Memory B cell (primary cell): ENCODE results near the gene LMAN2L.
A peak's percentile ranks its signal among the peaks of the same experiment; 100 is the strongest.

Source experiments
- ATAC-seq: fragments of 150-1000 bp; cut with Tn5 transposase; 2 replicates; pipeline ENCODE4 v1.10.0; 2021; ENCODE audit warnings: low read depth, mild to moderate bottlenecking, moderate library complexity
- DNase-seq, 2 donors: peaks; one replicate each; pipeline ENCODE4 v3.0.0; 2022; ENCODE audit warnings: low spot score in 2 of 2
- H3K27ac Mint-ChIP-seq: one replicate; pipeline ENCODE4 v1.8.0; 2022; ENCODE audit warnings: mild to moderate bottlenecking, moderate library complexity, mixed read lengths
- H3K27me3 Mint-ChIP-seq: one replicate; pipeline ENCODE4 v1.8.0; 2022; ENCODE audit warnings: mixed read lengths
- H3K36me3 Mint-ChIP-seq: one replicate; pipeline ENCODE4 v1.8.0; 2022; ENCODE audit warnings: mild to moderate bottlenecking, mixed read lengths
- H3K4me1 Mint-ChIP-seq: one replicate; pipeline ENCODE4 v1.8.0; 2022; ENCODE audit warnings: mixed read lengths
- H3K4me3 Mint-ChIP-seq: one replicate; pipeline ENCODE4 v1.8.0; 2022; ENCODE audit warnings: mild to moderate bottlenecking, moderate library complexity, mixed read lengths
- H3K9me3 Mint-ChIP-seq: one replicate; pipeline ENCODE4 v1.8.0; 2022; ENCODE audit warnings: mixed read lengths

The LMAN2L gene

GRCh38 chr2:96739633-96740428 lies at the start of gene LMAN2L:
LMAN2L (minus strand) TSS chr2:96740064; CDS start chr2:96740040, 24 bp downstream.
- peaks cover 21% of the 10 kb centered on the region for H3K4me1 Mint-ChIP-seq
- H3K27ac Mint-ChIP-seq: peak within 1 kb of the TSS; percentile 92
- H3K36me3 Mint-ChIP-seq: peaks cover 3% of the 10 kb centered on the region
- no peaks in the 10 kb centered on the region for H3K27me3 Mint-ChIP-seq
- no peaks in the 10 kb centered on the region for H3K9me3 Mint-ChIP-seq
- ATAC-seq (peak; percentile 94), DNase-seq (peak; percentile 84 to 91)
- H3K4me3 Mint-ChIP-seq: peak within 1 kb of the TSS; percentile 95

- Mint-ChIP-seq H3K9me3 (no peaks in the 10 kb centered on the region), H3K27me3 (no peaks in the 10 kb centered on the region), H3K4me1 (peaks cover 12% of the 10 kb centered on the region), H3K4me3 (no peak overlapping the region), H3K36me3 (no peaks in the 10 kb centered on the region), H3K27ac (peak overlapping the region; percentile 56)
- ATAC-seq: no peak
- DNase-seq: no peak
Measured at GRCh38 chr2:96789245-96789617, 49.4 kb upstream of the LMAN2L start.

- no peak for ATAC-seq
- Mint-ChIP-seq H3K27ac (peak overlapping the region; percentile 56), H3K4me3 (no peak overlapping the region), H3K4me1 (peaks cover 12% of the 10 kb centered on the region), H3K27me3 (no peaks in the 10 kb centered on the region), H3K36me3 (no peaks in the 10 kb centered on the region), H3K9me3 (no peaks in the 10 kb centered on the region)
- no peak for DNase-seq
Measured at GRCh38 chr2:96788442-96789244, 48.8 kb upstream of the LMAN2L start.

- DNase-seq (no peak), ATAC-seq (no peak)
- no peak overlapping the region for H3K27ac Mint-ChIP-seq
- H3K4me3 Mint-ChIP-seq: no peak overlapping the region
- no peaks in the 10 kb centered on the region for H3K27me3 Mint-ChIP-seq
- H3K9me3 Mint-ChIP-seq: no peaks in the 10 kb centered on the region
- peaks cover 4% of the 10 kb centered on the region for H3K36me3 Mint-ChIP-seq
- H3K4me1 Mint-ChIP-seq: peaks cover 6% of the 10 kb centered on the region
Measured at GRCh38 chr2:96787411-96787810, 47.5 kb upstream of the LMAN2L start.

- no peak for DNase-seq
- H3K27ac Mint-ChIP-seq: no peak overlapping the region
Measured at GRCh38 chr2:96783388-96783787, 43.5 kb upstream of the LMAN2L start.

GRCh38 chr2:96775160-96775559 lies 35.3 kb upstream of the LMAN2L start:
- peaks cover 3% of the 10 kb centered on the region for H3K9me3 Mint-ChIP-seq
- H3K4me3 Mint-ChIP-seq: peak overlapping the region; percentile 3
- no peaks in the 10 kb centered on the region for H3K27me3 Mint-ChIP-seq
- H3K36me3 Mint-ChIP-seq: peaks cover 4% of the 10 kb centered on the region
- no peak for DNase-seq
- peaks cover 29% of the 10 kb centered on the region for H3K4me1 Mint-ChIP-seq
- ATAC-seq: no peak
- H3K27ac Mint-ChIP-seq: no peak overlapping the region

More at GRCh38 chr2:96783388-96783787, 43.5 kb upstream of the LMAN2L start:
- H3K27me3 Mint-ChIP-seq: no peaks in the 10 kb centered on the region
- H3K36me3 Mint-ChIP-seq: peaks cover 9% of the 10 kb centered on the region
- H3K4me1 Mint-ChIP-seq: peaks cover 2% of the 10 kb centered on the region
- no peaks in the 10 kb centered on the region for H3K9me3 Mint-ChIP-seq
- no peak overlapping the region for H3K4me3 Mint-ChIP-seq
- ATAC-seq: no peak

- H3K27ac Mint-ChIP-seq: peak overlapping the region; percentile 92
- H3K9me3 Mint-ChIP-seq: peaks cover 3% of the 10 kb centered on the region
- peak in 1 of 2 donors; percentile 27 for DNase-seq
- peaks cover 37% of the 10 kb centered on the region for H3K4me1 Mint-ChIP-seq
- peak overlapping the region; percentile 94 for H3K4me3 Mint-ChIP-seq
- H3K27me3 Mint-ChIP-seq: no peaks in the 10 kb centered on the region
- ATAC-seq: peak; percentile 76
- peaks cover 3% of the 10 kb centered on the region for H3K36me3 Mint-ChIP-seq
Measured at GRCh38 chr2:96773922-96774321, 34.1 kb upstream of the LMAN2L start.

GRCh38 chr2:96772903-96773671 lies 33.2 kb upstream of the LMAN2L start:
- peaks cover 44% of the 10 kb centered on the region for H3K4me1 Mint-ChIP-seq
- H3K4me3 Mint-ChIP-seq: peak overlapping the region; percentile 67
- H3K27me3 Mint-ChIP-seq: no peaks in the 10 kb centered on the region
- peak overlapping the region; percentile 92 for H3K27ac Mint-ChIP-seq
- peaks cover 3% of the 10 kb centered on the region for H3K36me3 Mint-ChIP-seq
- DNase-seq: no peak
- H3K9me3 Mint-ChIP-seq: peaks cover 3% of the 10 kb centered on the region
- no peak for ATAC-seq

GRCh38 chr2:96771796-96772618 lies 32.1 kb upstream of the LMAN2L start:
- Mint-ChIP-seq H3K9me3 (peaks cover 3% of the 10 kb centered on the region), H3K36me3 (peaks cover 3% of the 10 kb centered on the region), H3K27me3 (no peaks in the 10 kb centered on the region), H3K4me1 (peaks cover 54% of the 10 kb centered on the region), H3K27ac (peak overlapping the region; percentile 6), H3K4me3 (peak overlapping the region; percentile 6)
- DNase-seq (no peak), ATAC-seq (no peak)

GRCh38 chr2:96770442-96771202 lies 30.8 kb upstream of the LMAN2L start:
- Mint-ChIP-seq H3K27me3 (no peaks in the 10 kb centered on the region), H3K9me3 (no peaks in the 10 kb centered on the region), H3K36me3 (peaks cover 6% of the 10 kb centered on the region), H3K4me1 (peaks cover 59% of the 10 kb centered on the region), H3K4me3 (no peak overlapping the region), H3K27ac (peak overlapping the region; percentile 42)
- ATAC-seq (no peak), DNase-seq (no peak)

- H3K4me3 Mint-ChIP-seq: no peak overlapping the region
- no peak for DNase-seq
- no peaks in the 10 kb centered on the region for H3K27me3 Mint-ChIP-seq
- peak overlapping the region; percentile 42 for H3K27ac Mint-ChIP-seq
- peaks cover 54% of the 10 kb centered on the region for H3K4me1 Mint-ChIP-seq
- H3K9me3 Mint-ChIP-seq: no peaks in the 10 kb centered on the region
- H3K36me3 Mint-ChIP-seq: peaks cover 7% of the 10 kb centered on the region
- no peak for ATAC-seq
Measured at GRCh38 chr2:96769814-96770213, 29.9 kb upstream of the LMAN2L start.

- H3K36me3 Mint-ChIP-seq: peaks cover 7% of the 10 kb centered on the region
Measured at GRCh38 chr2:96768083-96768561, 28.3 kb upstream of the LMAN2L start.

More at GRCh38 chr2:96768083-96768561, 28.3 kb upstream of the LMAN2L start:
- Mint-ChIP-seq H3K27ac (peak overlapping the region; percentile 85), H3K4me1 (peaks cover 58% of the 10 kb centered on the region), H3K9me3 (no peaks in the 10 kb centered on the region), H3K4me3 (peak overlapping the region; percentile 80), H3K27me3 (no peaks in the 10 kb centered on the region)
- peak in 1 of 2 donors; percentile 42 for DNase-seq
- ATAC-seq: peak; percentile 89
